Activated B cell treated with CpG ODN at 0.5 μM for 24 hours (primary cell): ENCODE results near the gene TNFRSF11A. TPM values are rescaled to one million over a fixed set of nuclear protein-coding genes. Genes with fewer than 3 reads are reported as not detected.

ENCODE experiments used
- ATAC-seq: fragments of 200-7000 bp; cut with Tn5 transposase; one replicate; pipeline ENCODE4 v1.10.0; 2021; ENCODE audit warnings: low read depth, mild to moderate bottlenecking, moderate library complexity
- CTCF ChIA-PET: fragments of 350-600 bp; sonication (Branson Sonifier 250); formaldehyde crosslinking; loops from one replicate; lab custom pipeline; 2021; ENCODE audit warnings: antibody characterized with exemption; lab: Charles Lee
- POLR2A ChIA-PET: fragments of 350-600 bp; sonication (Branson Sonifier 250); formaldehyde crosslinking; loops from one replicate; lab custom pipeline; 2021; ENCODE audit warnings: antibody characterized with exemption; lab: Charles Lee
- DNase-seq: peaks from one replicate; pipeline ENCODE4 v3.0.0; 2022
- H3K27ac Mint-ChIP-seq: one replicate; pipeline ENCODE4 v1.8.0; 2020; ENCODE audit warnings: mixed read lengths
- H3K27me3 Mint-ChIP-seq: one replicate; pipeline ENCODE4 v1.8.0; 2021; ENCODE audit warnings: mixed read lengths
- H3K36me3 Mint-ChIP-seq: one replicate; pipeline ENCODE4 v1.8.0; 2021; ENCODE audit warnings: low read depth, mixed read lengths
- H3K4me1 Mint-ChIP-seq: one replicate; pipeline ENCODE4 v1.8.0; 2021; ENCODE audit warnings: mixed read lengths
- H3K4me3 Mint-ChIP-seq: one replicate; pipeline ENCODE4 v1.8.0; 2020; ENCODE audit warnings: mild to moderate bottlenecking, mixed read lengths
- H3K9me3 Mint-ChIP-seq: one replicate; pipeline ENCODE4 v1.8.0; 2020; ENCODE audit warnings: mixed read lengths
- intact Hi-C: fragments of 100-400 bp; cut with micrococcal nuclease; formaldehyde crosslinking; loops from one replicate; pipeline ENCODE4 v1.15.1; 2024
- total RNA-seq: library from RNA; stranded (reverse); gene quantifications from 2 replicates; pipeline ENCODE4 v1.2.3, GENCODE V29; 2022
- TF ChIP-seq, protein P1 (sequence below): fragments of 200-600 bp; IDR thresholded peaks from one replicate; pipeline ENCODE4 v1.8.0; 2022; ENCODE audit warnings: antibody characterized with exemption, mild to moderate bottlenecking

The TNFRSF11A gene
- total RNA-seq, 1 donor from 2014 or later: 0.24 TPM

DNA sequence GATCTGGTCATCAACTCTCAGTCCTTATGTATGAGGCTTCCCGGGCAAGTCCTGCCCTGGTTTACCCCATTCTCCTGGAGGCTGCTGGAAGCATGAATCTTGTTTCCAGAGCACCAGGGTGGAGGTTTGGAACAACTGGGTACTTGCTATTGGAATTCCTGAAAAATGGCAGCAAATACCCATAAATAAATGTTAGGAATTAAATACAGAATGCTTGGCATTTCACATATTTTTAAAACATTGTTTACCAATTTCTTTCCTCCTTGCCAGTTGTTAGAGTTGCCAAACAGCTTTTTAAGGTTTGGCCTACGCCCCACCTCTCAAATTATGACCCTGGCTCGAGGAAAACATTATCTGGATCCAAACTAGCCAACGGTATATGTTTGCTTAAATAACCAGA lies 107.1 kb downstream of the TNFRSF11A start:
- DNase-seq (no peak), ATAC-seq (no peak)
- H3K4me1 Mint-ChIP-seq: no peaks in the 10 kb centered on the region
- H3K4me3 Mint-ChIP-seq: no peak overlapping the region
- ChIA-PET CTCF (no interaction called here), POLR2A (no interaction called here)
- H3K36me3 Mint-ChIP-seq: no peaks in the 10 kb centered on the region
- peaks cover 3% of the 10 kb centered on the region for H3K27me3 Mint-ChIP-seq
- intact Hi-C loops: no loop called here
- H3K27ac Mint-ChIP-seq: no peak overlapping the region
- peaks cover 8% of the 10 kb centered on the region for H3K9me3 Mint-ChIP-seq
- TF ChIP-seq, protein P1, sequence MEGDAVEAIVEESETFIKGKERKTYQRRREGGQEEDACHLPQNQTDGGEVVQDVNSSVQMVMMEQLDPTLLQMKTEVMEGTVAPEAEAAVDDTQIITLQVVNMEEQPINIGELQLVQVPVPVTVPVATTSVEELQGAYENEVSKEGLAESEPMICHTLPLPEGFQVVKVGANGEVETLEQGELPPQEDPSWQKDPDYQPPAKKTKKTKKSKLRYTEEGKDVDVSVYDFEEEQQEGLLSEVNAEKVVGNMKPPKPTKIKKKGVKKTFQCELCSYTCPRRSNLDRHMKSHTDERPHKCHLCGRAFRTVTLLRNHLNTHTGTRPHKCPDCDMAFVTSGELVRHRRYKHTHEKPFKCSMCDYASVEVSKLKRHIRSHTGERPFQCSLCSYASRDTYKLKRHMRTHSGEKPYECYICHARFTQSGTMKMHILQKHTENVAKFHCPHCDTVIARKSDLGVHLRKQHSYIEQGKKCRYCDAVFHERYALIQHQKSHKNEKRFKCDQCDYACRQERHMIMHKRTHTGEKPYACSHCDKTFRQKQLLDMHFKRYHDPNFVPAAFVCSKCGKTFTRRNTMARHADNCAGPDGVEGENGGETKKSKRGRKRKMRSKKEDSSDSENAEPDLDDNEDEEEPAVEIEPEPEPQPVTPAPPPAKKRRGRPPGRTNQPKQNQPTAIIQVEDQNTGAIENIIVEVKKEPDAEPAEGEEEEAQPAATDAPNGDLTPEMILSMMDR: no peak

DNA sequence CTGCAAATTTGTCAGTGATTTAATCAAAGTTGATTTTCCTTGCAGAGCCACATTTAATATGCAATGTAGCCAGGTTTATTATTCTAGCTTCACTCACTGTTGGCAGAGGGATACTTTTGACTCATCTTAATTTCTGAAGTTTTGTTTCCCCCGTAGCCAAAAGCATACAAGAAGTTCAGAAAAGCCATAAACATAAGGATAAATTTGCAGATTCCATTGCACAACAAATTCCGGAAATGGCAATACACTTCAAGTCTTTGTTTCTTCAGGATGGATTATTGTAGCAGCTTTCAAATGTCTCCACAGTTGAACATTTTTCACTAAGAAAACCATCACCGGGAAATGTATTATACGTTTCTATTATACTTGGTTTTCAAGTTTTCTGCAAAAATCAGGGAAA lies 109.7 kb downstream of the TNFRSF11A start:
- intact Hi-C loops: no loop called here
- POLR2A ChIA-PET: no interaction called here
- TF ChIP-seq, protein P1: no peak
- no peak overlapping the region for H3K27ac Mint-ChIP-seq
- CTCF ChIA-PET: interaction anchor here (1.1 to 2.0 kb wide), 2 partner anchors 9 to 547 kb away, joined by 3 to 10 read pairs; no protein-coding TSS in a partner anchor
- H3K4me3 Mint-ChIP-seq: no peak overlapping the region
- H3K4me1 Mint-ChIP-seq: no peaks in the 10 kb centered on the region
- peaks cover under 1% of the 10 kb centered on the region for H3K9me3 Mint-ChIP-seq
- H3K36me3 Mint-ChIP-seq: no peaks in the 10 kb centered on the region
- DNase-seq (no peak), ATAC-seq (no peak)
- peaks cover 8% of the 10 kb centered on the region for H3K27me3 Mint-ChIP-seq

DNA sequence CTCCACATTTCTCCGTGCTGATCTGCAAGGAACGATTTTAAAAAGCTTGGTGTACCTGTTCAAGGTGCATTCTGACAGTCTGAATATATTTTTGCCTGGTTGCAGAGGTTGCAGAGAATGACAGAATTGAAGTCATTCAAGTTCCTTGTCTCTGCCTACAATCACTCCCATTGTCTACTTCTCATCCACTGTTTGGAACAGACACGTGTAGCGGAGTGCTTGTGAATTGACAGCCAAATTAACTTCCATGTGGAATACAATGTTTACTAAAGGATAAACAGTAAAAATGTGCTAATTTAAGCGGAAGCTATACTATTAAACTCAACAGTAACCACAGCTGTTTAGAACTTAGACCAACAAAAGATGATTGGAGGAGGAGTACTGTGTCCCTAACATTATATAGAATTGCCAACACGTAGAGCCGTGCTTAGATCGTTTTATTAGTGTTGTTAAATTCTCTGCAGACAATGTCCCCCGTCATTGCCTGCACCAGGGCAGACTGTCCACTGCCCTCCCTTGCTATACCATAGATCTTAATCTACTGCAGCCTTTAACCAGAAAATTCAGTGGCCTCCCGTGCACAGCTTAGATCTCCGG lies 110.4 kb downstream of the TNFRSF11A start:
- intact Hi-C loops: no loop called here
- ChIA-PET CTCF (interaction anchor here (0.6 to 2.0 kb wide), 3 partner anchors 10 to 546 kb away, joined by 3 to 10 read pairs (median 3); no protein-coding TSS in a partner anchor), POLR2A (no interaction called here)
- DNase-seq (no peak), ATAC-seq (no peak)
- Mint-ChIP-seq H3K9me3 (no peaks in the 10 kb centered on the region), H3K4me3 (no peak overlapping the region), H3K36me3 (no peaks in the 10 kb centered on the region), H3K27ac (no peak overlapping the region), H3K4me1 (no peaks in the 10 kb centered on the region), H3K27me3 (peaks cover 8% of the 10 kb centered on the region)
- TF ChIP-seq, protein P1: no peak

DNA sequence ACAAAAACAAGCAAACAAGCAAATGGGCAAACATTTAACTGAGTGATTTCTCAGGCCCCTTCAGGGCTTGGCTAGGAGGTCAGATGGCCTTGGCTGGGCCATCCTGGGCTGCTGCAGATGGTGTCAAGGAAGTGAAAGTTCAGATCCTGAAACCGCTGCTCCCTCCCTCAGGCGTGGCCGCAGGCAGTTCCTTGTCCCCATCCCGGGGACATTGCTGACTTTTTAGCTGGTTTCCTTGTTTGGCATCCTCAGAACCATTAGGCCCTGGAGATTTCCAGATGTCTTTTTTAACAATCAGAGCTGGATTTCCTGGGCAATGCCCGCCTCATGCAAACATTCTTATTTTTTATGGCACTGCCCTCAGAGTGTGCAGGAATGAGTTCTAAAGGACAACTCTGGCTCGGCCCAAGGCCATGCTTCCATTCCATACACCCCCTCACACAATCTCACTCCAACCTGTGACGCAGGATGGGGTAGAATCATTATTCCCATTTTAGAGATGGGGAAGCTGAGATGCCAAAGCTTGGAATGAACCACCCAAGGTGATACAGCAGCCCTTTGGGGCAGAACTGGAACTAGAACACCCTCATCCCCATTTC lies 111.6 kb downstream of the TNFRSF11A start:
- intact Hi-C loops: no loop called here
- TF ChIP-seq, protein P1: no peak

DNA sequence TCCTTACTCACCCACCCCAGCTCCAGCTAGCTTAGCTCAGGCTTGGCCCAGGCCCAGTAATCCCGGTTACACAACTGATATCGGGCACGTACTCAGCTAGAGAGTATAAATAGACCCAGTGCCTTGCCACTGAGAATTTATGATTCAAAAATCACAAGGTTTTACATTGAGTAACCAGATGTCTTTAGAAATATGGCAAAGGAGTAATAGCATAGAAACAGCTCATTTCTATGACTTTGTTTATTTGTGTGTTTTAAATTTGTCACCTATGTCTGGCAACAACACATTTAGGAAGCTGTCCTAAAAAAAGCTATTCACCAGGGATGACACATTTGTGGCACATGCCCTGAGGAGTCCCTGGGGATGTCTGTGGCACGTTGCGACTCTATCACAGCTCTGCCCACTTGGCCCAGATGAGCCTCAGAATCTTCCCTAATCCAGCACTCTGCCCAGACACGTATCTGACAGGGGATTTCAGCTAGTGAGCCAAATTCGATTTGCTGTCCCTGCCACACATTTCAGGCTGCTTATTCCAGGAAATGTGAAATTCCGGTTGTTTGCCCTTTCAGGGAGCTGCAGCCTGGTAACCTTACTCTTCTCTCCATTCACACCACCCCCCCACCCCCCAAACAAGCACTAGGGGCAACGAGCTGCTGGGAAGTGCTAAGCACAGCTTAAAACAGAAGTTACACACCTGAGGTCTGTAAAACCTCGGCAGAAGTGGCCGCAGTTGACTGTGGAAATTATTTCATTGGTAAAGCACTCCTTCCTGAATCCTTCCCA lies 112.3 kb downstream of the TNFRSF11A start:
- intact Hi-C loops: no loop called here
- ATAC-seq (no peak), DNase-seq (no peak)
- Mint-ChIP-seq H3K27ac (no peak overlapping the region), H3K36me3 (no peaks in the 10 kb centered on the region), H3K27me3 (peaks cover 8% of the 10 kb centered on the region), H3K9me3 (no peaks in the 10 kb centered on the region), H3K4me1 (no peaks in the 10 kb centered on the region), H3K4me3 (no peak overlapping the region)
- ChIA-PET CTCF (interaction anchor here (0.9 kb wide), 1 partner anchor 11 kb away, joined by 3 read pairs; no protein-coding TSS in a partner anchor), POLR2A (no interaction called here)
- TF ChIP-seq, protein P1: no peak

More for the DNA sequence above, 111.6 kb downstream of the TNFRSF11A start:
- ChIA-PET POLR2A (no interaction called here), CTCF (interaction anchor here (0.9 kb wide), 1 partner anchor 11 kb away, joined by 3 read pairs; no protein-coding TSS in a partner anchor)
- H3K4me1 Mint-ChIP-seq: no peaks in the 10 kb centered on the region
- no peak overlapping the region for H3K4me3 Mint-ChIP-seq
- H3K36me3 Mint-ChIP-seq: no peaks in the 10 kb centered on the region
- peaks cover 8% of the 10 kb centered on the region for H3K27me3 Mint-ChIP-seq
- ATAC-seq (no peak), DNase-seq (no peak)
- H3K27ac Mint-ChIP-seq: no peak overlapping the region
- no peaks in the 10 kb centered on the region for H3K9me3 Mint-ChIP-seq
